Adrenal gland (tissue), 5 donors: ENCODE measurements around the gene EIF4G3.

Experiments
- POLR2A ChIP-seq, 2 donors: fragments of 450-650 bp; IDR thresholded peaks; one replicate each; pipeline ENCODE4 v1.6.1; 2017; ENCODE audit warnings: antibody characterized with exemption in 2 of 2, mild to moderate bottlenecking in 2 of 2, moderate library complexity in 1 of 2
- TF ChIP-seq, protein P1 (sequence below), 6 experiments: fragments of 450-650 bp in 4 of 6; fragments of 200-600 bp in 2 of 6; sonication (generic) in 1 of 6; IDR thresholded peaks; 1 replicate in 5 of 6; 2 replicates in 1 of 6; pipeline versions ENCODE4 v1.5.1 to v1.8.0; 2016 to 2021; ENCODE audit warnings: antibody characterized with exemption in 6 of 6, mild to moderate bottlenecking in 2 of 6, moderate library complexity in 1 of 6
- donor health status: DM: no; HTN: no; CAD: no.

DNA sequence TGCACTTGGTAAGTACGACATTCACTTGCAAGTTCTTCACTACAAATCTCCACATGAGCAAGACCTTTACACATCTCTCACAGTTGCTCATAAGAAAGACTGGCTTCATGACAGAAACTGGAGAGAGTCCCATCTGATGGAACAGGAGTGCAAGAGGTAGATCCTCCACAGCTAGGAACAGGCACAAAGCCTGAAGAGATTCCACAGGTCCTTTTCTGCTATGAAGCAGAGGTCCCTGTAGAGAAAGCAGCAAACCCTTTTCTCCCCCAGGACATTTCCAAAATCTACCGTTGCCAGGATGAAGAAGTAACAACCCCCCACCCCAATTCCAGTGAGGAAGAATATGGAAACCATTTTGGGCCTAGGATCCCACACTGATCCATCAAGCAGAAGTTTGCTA, 47.3 kb downstream of the EIF4G3 start:
- TF ChIP-seq, protein P1, sequence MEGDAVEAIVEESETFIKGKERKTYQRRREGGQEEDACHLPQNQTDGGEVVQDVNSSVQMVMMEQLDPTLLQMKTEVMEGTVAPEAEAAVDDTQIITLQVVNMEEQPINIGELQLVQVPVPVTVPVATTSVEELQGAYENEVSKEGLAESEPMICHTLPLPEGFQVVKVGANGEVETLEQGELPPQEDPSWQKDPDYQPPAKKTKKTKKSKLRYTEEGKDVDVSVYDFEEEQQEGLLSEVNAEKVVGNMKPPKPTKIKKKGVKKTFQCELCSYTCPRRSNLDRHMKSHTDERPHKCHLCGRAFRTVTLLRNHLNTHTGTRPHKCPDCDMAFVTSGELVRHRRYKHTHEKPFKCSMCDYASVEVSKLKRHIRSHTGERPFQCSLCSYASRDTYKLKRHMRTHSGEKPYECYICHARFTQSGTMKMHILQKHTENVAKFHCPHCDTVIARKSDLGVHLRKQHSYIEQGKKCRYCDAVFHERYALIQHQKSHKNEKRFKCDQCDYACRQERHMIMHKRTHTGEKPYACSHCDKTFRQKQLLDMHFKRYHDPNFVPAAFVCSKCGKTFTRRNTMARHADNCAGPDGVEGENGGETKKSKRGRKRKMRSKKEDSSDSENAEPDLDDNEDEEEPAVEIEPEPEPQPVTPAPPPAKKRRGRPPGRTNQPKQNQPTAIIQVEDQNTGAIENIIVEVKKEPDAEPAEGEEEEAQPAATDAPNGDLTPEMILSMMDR (IDR thresholded peaks at IDR 0.05): no peak
- no peak for TF ChIP-seq POLR2A (IDR thresholded peaks at IDR 0.05)
